NOMO-1 (cell line): Measurements from ENCODE around the gene IFNK.

Experiments used
- DNase-seq, 2 experiments: peaks; one replicate each; lab custom pipeline; 2025; ENCODE audit not compliant: unreplicated experiment in 2 of 2; lab: John Stamatoyannopoulos, UW

The IFNK gene

DNA sequence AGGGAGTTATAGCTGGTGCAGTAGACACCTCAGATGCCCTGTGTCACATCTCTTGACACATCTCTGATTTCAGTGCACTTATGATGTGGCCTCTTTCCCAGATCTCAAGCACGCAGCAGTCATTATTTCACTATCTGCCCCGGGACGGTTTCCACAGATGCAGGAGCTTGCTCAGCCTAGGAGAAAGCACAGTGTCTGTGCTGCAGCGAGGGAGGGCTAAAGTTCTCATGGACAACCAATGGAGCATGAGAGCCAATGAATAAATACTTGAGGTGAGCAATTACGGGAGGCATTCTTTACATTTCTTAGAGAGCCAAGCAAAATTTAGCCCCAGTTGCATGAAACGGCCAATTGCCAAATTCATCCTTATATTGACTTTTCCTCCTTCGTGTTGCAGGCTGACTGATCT, 12.9 kb downstream of the IFNK start:
- DNase-seq: no peak

DNA sequence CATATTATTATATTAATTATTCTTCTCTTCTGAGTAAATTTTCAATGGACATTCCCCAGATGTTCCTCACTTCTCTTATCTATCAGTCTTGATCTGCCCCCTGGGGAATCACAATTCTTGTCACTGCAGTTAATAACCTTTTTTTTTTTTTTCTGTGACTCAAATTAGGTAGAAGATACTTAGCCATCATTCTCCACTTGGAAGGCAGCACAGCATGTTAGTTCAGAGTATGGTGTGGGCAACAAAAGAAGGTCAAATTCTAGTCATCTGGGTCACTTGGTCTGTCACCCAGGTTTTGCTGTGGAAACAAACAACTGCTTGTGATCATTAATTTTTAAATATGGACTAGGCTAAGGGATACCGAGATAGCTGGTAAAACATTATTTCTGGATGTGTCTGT, 13.7 kb downstream of the IFNK start:
- no peak for DNase-seq

DNA sequence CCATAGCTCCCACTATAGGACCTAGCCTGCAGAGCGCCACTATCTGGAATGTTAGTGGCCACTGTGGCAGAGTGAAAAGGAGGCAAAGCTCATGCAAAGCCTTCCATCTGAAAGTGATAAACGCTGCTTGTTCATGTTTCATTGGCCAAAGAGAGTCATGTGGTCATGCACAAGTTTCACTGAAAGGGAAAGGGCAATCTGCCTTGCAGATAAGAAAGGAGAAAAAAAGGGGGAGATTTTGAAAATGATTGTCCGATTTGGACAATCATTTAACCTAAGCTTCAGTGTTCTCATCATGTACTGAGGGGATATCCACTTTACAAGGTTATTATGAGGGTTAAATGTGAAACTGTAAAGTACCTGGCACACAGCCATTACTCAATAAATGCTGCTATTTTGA, 14.6 kb downstream of the IFNK start:
- DNase-seq: no peak

DNA sequence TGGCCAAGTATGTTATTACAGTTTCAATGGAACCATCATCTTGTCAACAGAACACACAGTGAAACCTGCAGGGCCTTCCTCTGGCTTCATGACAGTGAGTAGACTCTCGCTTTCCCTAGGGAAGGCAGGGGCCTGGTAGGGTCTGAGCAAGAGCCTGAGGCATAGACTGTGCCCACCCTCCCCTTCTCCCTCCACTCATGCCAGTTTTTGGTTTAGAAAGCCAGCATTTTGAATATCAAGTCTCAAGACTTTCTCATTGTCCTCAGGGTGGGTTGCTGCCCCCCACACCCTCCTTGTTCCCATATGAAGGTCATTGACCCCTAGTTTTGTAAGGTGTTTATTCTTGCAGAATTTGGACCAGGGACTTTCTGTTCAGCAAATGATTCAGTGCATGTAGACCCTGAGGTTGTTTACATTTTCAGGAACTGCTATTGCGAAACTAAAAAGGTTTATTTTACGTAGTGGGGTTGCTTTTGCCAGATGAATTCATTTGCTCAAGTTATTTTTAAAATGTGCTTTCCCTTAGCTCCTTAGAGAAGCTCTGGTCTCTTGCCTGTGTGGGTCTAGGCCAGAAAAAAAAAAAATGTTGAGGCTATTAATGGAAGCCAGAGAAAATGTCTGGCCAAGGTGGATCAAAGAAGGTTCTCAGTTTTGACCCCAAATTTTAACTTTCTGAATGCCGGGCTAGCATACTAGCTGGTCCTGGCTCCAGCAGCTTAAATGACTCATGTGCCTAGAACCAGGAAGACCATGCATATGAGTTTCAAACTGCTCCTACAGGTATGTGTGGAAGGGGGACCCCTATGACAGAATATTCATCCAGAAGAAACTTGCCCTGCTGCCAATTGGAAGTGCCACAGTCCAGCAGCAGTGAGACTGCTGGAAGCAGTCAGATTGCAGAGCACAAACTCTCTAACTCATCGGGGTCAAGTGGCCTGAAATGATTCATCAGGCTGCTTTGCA, 15.7 kb downstream of the IFNK start:
- DNase-seq: no peak

GRCh38 chr9:27540502-27540901, 16.4 kb downstream of the IFNK start:
- no peak for DNase-seq

DNA sequence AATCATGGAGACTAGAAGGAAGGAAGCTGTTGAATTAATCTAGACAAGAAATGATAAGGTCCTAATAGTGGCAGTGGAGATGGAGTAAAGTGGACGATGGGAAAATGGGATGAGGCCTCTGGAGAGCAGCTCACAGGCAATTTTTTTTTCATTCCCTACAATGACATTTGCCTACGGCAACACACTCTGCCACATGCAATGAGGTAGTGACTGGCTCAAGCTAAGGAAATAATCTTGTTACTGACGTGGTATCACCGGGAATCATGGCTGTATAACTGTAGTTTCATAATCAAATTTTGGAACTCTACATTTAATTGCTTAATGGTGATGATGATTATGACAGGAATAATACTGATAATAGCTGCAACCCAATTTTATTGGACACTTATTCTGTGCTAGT, 17.6 kb downstream of the IFNK start:
- DNase-seq: no peak

DNA sequence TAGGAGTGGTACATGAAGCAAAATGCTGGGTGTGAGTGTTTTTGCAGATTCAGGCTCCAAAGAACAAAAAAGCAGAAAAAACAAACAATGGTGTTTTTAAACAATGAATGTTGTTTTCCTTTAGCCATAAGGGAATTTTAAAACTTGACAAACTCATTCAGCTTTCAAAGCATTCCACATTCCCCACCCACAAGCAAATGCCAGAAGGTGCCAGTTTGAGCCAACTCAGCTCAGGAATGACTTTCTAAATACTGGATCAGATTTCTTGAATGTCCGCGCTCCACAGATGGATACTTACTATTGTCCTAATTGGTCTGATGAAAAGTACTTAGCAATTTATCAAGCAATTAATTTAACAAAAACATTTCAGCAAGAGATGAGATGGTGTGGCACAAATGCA, 18.4 kb downstream of the IFNK start:
- DNase-seq: no peak

GRCh38 chr9:27545471-27545870, 21.4 kb downstream of the IFNK start:
- no peak for DNase-seq

DNA sequence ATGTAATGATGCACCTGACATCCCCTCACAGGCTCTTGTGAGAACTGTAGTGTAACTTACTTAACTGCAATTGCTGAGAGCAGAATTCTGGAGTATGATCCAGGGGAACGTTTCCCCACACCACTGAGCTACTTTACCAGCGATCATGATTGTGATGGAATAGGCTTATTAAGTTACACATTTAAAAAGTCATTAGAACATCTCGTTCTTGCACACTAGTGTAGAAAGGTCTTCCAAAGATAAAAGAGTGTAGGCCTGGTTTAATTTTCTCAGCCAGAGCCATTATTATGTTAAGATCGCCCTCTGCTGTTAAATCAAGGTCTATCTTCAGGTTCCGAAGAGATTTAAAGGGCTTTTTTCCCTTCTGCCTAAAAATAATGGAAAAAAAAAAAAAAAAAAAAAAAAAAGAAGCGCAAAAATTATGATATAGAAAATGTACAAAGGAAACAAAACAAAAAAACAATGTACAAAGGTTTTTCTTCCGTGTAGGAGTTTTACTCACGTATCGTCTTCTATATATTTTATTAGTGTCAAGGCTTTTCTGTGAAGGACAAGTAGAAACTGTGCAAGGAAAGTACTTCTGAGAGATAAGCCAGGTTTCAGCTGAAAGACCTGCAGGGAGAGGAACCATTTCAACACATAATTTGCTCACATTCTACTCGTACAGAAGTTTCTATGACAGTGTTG, 24.1 kb downstream of the IFNK start:
- no peak for DNase-seq

GRCh38 chr9:27549196-27549755, 25.2 kb downstream of the IFNK start:
- DNase-seq: no peak

DNA sequence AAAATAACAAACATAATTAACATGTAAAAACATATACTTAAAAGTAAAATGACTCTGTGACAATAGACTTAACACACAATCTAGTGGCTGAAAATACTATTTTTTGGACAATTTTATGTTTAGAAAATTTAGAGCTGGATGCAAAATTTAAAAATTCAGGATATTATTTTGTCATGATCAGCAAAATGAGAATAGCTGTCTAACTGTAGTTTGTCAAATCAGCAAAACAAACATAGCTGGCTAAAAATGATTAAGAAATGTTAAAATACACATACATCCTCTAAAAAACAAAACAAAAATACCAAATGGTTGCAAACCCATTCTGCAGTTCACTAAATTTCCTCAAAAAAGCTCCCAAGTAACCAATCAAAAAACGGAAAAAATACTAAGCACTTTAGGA, 30.6 kb downstream of the IFNK start:
- no peak for DNase-seq

- no peak for DNase-seq
Measured at GRCh38 chr9:27556470-27556869, 32.4 kb downstream of the IFNK start.

GRCh38 chr9:27558307-27558706, 34.2 kb downstream of the IFNK start:
- DNase-seq: no peak

- DNase-seq: no peak
Measured at GRCh38 chr9:27560457-27560856, 36.4 kb downstream of the IFNK start.

DNA sequence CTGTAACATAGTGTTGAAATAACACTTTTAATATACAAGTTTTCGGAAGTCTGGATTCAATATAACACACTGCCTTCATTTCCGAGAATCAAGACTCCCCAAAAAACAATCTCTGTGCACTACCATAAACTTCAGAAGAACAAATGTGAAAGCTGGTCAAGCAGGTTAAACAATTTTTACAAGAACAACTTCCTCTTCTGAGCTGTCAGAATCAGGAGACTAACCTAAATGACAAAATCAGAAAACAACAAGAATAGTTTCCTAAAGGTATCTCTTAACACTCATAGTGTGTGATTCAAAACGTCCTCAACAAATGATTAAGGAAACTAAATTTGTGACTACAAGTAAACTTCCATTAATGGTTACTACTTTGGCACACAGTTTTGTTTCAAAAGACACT, 37.6 kb downstream of the IFNK start:
- no peak for DNase-seq

- no peak for DNase-seq
Measured at GRCh38 chr9:27563738-27564430, 39.8 kb downstream of the IFNK start.

DNA sequence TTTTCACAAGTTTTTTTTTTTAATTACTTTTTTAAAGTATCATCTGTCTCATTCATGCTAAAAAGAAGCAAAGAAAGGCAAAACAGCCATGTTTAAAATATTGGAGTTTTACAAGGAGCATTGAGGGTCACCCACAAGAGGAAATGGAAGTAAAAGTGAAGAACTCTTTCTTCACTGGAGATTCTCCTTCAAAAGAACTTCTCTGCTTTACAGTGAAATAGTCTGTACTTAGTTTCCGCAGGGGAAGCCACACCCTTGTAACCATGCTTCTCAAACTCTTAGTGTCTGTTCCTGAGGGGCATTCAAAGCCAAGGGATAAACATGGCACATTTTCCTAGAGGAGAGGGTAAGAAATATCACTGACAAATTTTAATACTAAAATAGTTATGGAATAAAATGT, 40.6 kb downstream of the IFNK start:
- no peak for DNase-seq

GRCh38 chr9:27565696-27566095, 41.6 kb downstream of the IFNK start:
- DNase-seq: no peak

DNA sequence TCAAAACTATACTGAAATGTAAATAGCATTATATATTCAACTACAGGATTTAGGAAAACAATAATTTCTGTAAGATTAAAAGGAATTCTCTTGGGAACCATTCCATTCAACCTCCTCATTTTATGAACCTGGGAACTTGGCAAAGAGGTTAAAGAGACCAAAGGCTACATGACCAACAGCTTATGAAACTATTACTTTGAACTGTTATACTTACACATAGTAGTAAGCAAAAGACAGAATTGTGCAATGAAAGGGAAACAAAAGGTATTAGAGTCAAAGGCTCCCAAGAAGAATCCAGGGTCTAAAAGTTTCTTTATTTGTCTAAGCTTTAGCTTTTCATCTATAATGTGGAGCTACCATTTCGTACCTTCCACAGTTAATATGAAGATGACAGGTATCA, 42.0 kb downstream of the IFNK start:
- DNase-seq: no peak

GRCh38 chr9:27569406-27569805, 45.3 kb downstream of the IFNK start:
- DNase-seq: no peak

DNA sequence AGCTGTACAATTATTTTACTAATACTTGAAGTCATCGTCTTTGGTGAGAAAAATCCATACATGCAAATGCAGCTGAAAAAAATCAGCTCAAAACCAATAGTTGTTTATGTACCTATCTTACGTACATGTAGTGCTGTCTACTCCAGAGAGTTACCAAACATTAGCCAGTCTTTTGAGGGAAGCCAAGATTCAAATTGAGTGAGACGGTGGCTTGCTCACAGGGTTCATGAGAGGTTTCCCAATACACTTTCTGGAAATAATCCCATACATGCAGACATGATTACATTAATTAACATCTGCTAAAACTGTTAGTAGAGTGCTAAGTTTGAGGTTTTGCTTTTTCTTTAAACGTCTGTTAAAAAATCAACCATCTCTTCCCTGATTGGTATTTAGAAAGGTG, 46.9 kb downstream of the IFNK start:
- no peak for DNase-seq
